Measurements from ENCODE around the gene FAM98B. TPM values are rescaled to one million over a fixed set of nuclear protein-coding genes. Genes with fewer than 3 reads are reported as not detected.

FAM98B gene
- total RNA-seq, 1 experiment from 2014 or later = 38.1 TPM

- Mint-ChIP-seq H3K9me3 (no peaks in the 10 kb centered on the region), H3K36me3 (no peaks in the 10 kb centered on the region), H3K27ac (no peak overlapping the region), H3K4me3 (no peak overlapping the region), H3K27me3 (ENCODE audit: low read depth) (no peaks in the 10 kb centered on the region), H3K4me1 (peaks cover 4% of the 10 kb centered on the region)
- DNase-seq (ENCODE audit: low spot score) (no peak), ATAC-seq (no peak)
- TF ChIP-seq PRRX2 (CRISPR knock-in tag; IDR thresholded peaks at IDR 0.05) = no peak
- TF ChIP-seq PREB (CRISPR knock-in tag; IDR thresholded peaks at IDR 0.05; ENCODE audit: borderline replicate concordance) = no peak
- no peak for TF ChIP-seq ZNF121 (CRISPR knock-in tag; IDR thresholded peaks at IDR 0.05)
- no peak for TF ChIP-seq NFYB (CRISPR knock-in tag; conservative IDR thresholded peaks at IDR 0.05; ENCODE audit: low read depth)
- no peak for TF ChIP-seq ZMAT4 (CRISPR knock-in tag; IDR thresholded peaks at IDR 0.05)
- no peak for TF ChIP-seq SMAD4 (CRISPR knock-in tag; IDR thresholded peaks at IDR 0.05)
- TF ChIP-seq GABPB1 (CRISPR knock-in tag; IDR thresholded peaks at IDR 0.05) = no peak
- no peak for TF ChIP-seq NR1H2 (CRISPR knock-in tag; IDR thresholded peaks at IDR 0.05)
- TF ChIP-seq ELF4 (CRISPR knock-in tag; IDR thresholded peaks at IDR 0.05; ENCODE audit: low read depth) = no peak
- TF ChIP-seq NR2C2 (CRISPR knock-in tag; IDR thresholded peaks at IDR 0.05) = no peak
- CTCF ChIA-PET = interaction anchor here (1.0 to 2.0 kb wide), 2 partner anchors 30 to 94 kb away, joined by 3 to 6 read pairs; no protein-coding TSS in a partner anchor
- POLR2A ChIA-PET = no interaction called here
Measured at GRCh38 chr15:38533926-38534325, 80.0 kb downstream of the FAM98B start.

- H3K36me3 Mint-ChIP-seq = no peaks in the 10 kb centered on the region
- H3K9me3 Mint-ChIP-seq = no peaks in the 10 kb centered on the region
- DNase-seq (ENCODE audit: low spot score) (no peak), ATAC-seq (no peak)
- H3K27ac Mint-ChIP-seq = no peak overlapping the region
- no peak overlapping the region for H3K4me3 Mint-ChIP-seq
- H3K4me1 Mint-ChIP-seq = peaks cover 4% of the 10 kb centered on the region
- ChIA-PET CTCF (interaction anchor here (1.3 to 2.0 kb wide), 2 partner anchors 29 to 94 kb away, joined by 4 to 6 read pairs; no protein-coding TSS in a partner anchor), POLR2A (no interaction called here)
- H3K27me3 Mint-ChIP-seq (ENCODE audit: low read depth) = no peaks in the 10 kb centered on the region
- TF ChIP-seq RELA (CRISPR knock-in tag; IDR thresholded peaks at IDR 0.05; ENCODE audit: borderline replicate concordance) (no peak), JAZF1 (CRISPR knock-in tag; IDR thresholded peaks at IDR 0.05) (no peak), ESRRA (CRISPR knock-in tag; IDR thresholded peaks at IDR 0.05; ENCODE audit: borderline replicate concordance) (no peak), ZNF423 (CRISPR knock-in tag; IDR thresholded peaks at IDR 0.05) (no peak), PRDM15 (CRISPR knock-in tag; IDR thresholded peaks at IDR 0.05) (no peak), FOXK1 (CRISPR knock-in tag; IDR thresholded peaks at IDR 0.05) (no peak), ELF4 (CRISPR knock-in tag; IDR thresholded peaks at IDR 0.05; ENCODE audit: low read depth) (no peak), ZNF219 (CRISPR knock-in tag; IDR thresholded peaks at IDR 0.05; ENCODE audit: borderline replicate concordance) (no peak), E2F4 (CRISPR knock-in tag; IDR thresholded peaks at IDR 0.05; ENCODE audit: borderline replicate concordance, low read depth) (no peak), NFYB (CRISPR knock-in tag; conservative IDR thresholded peaks at IDR 0.05; ENCODE audit: low read depth) (no peak), STAT6 (CRISPR knock-in tag; conservative IDR thresholded peaks at IDR 0.05; ENCODE audit: low read depth) (no peak), FOXP1 (CRISPR knock-in tag; IDR thresholded peaks at IDR 0.05; ENCODE audit: borderline replicate concordance) (no peak), HMGXB4 (CRISPR knock-in tag; IDR thresholded peaks at IDR 0.05) (no peak), ATF3 (CRISPR knock-in tag; conservative IDR thresholded peaks at IDR 0.05) (no peak), ZNF317 (CRISPR knock-in tag; IDR thresholded peaks at IDR 0.05; ENCODE audit: borderline replicate concordance, low read depth) (no peak)
Measured at GRCh38 chr15:38534691-38535090, 80.8 kb downstream of the FAM98B start.
